DND-41 (cell line): Measurements from ENCODE around the gene MAP1LC3B.
"Not testable (repeated sequence)": the region's sequence is repeated elsewhere in the genome, so short reads cannot be mapped to it uniquely, and the experiment has no call there.

Source experiments
- ATAC-seq: fragments of 200-7000 bp; cut with Tn5 transposase; 3 replicates; pipeline ENCODE4 v1.9.1; 2021; ENCODE audit warnings: low read depth; ENCODE audit not compliant: insufficient read depth
- DNase-seq: peaks from one replicate; pipeline ENCODE4 v3.0.0-alpha.2; 2020
- H2AFZ ChIP-seq: 2 replicates; pipeline ENCODE4 v1.6.0; 2012; ENCODE audit warnings: low read depth, low read length
- H3K27ac ChIP-seq: 2 replicates; pipeline ENCODE4 v1.5.1; 2012; ENCODE audit warnings: low read length, inconsistent platforms
- H3K27me3 ChIP-seq: fragments of 200-600 bp; sonication (generic); 2 replicates; pipeline ENCODE4 v1.6.0; 2012; ENCODE audit warnings: low read length, mild to moderate bottlenecking, inconsistent platforms; ENCODE audit not compliant: insufficient read depth, poor library complexity
- H3K36me3 ChIP-seq: 2 replicates; pipeline ENCODE4 v1.5.1; 2012; ENCODE audit warnings: low read length, inconsistent platforms; ENCODE audit not compliant: insufficient read depth
- H3K4me1 ChIP-seq: 2 replicates; pipeline ENCODE4 v1.5.1; 2012; ENCODE audit warnings: mild to moderate bottlenecking, low read length; ENCODE audit not compliant: insufficient read depth
- H3K4me2 ChIP-seq: 2 replicates; pipeline ENCODE4 v1.6.0; 2012; ENCODE audit warnings: mild to moderate bottlenecking, moderate library complexity, low read length, inconsistent platforms; ENCODE audit not compliant: insufficient read depth
- H3K4me3 ChIP-seq, 2 experiments: fragments of 200-600 bp in 1 of 2; shearing (Covaris generic) in 1 of 2; 2 replicates each; pipeline ENCODE4 v1.5.1; 2012 to 2016; ENCODE audit warnings: inconsistent platforms in 2 of 2, low read length in 2 of 2, mild to moderate bottlenecking in 2 of 2, low read depth in 1 of 2, moderate library complexity in 1 of 2
- H3K79me2 ChIP-seq: 2 replicates; pipeline ENCODE4 v1.6.0; 2012; ENCODE audit warnings: low read length, inconsistent platforms; ENCODE audit not compliant: insufficient read depth
- H3K9ac ChIP-seq: 2 replicates; pipeline ENCODE4 v1.6.0; 2012; ENCODE audit warnings: low read depth, mild to moderate bottlenecking, inconsistent platforms, low read length, moderate library complexity
- H3K9me3 ChIP-seq: 2 replicates; pipeline ENCODE4 v1.5.1; 2012; ENCODE audit warnings: low read length, moderate library complexity, mild to moderate bottlenecking, inconsistent platforms; ENCODE audit not compliant: insufficient read depth, severe bottlenecking
- H4K20me1 ChIP-seq: 2 replicates; pipeline ENCODE4 v1.6.0; 2012; ENCODE audit warnings: low read length; ENCODE audit not compliant: insufficient read depth
- CTCF ChIP-seq: IDR thresholded peaks from 2 replicates; pipeline ENCODE4 v1.5.1; 2012; ENCODE audit warnings: borderline replicate concordance, low read length, moderate library complexity, mild to moderate bottlenecking; ENCODE audit not compliant: poor library complexity, severe bottlenecking; ENCODE audit errors: extremely low read depth
- EZH2 ChIP-seq: IDR thresholded peaks from 3 replicates; pipeline ENCODE4 v1.6.1; 2012; ENCODE audit warnings: borderline replicate concordance, low read depth, mild to moderate bottlenecking, moderate library complexity, low read length, inconsistent platforms; ENCODE audit not compliant: severe bottlenecking

The MAP1LC3B gene

GRCh38 chr16:87360862-87361610 lies 31.1 kb upstream of the MAP1LC3B start:
- DNase-seq (no peak), ATAC-seq (no peak)
- H3K9me3 ChIP-seq, result no peaks in the 10 kb centered on the region
- no peak for TF ChIP-seq EZH2
- no peak for TF ChIP-seq CTCF
- no peak overlapping the region for H3K4me2 ChIP-seq
- H3K4me3 ChIP-seq, result no peak overlapping the region
- H4K20me1 ChIP-seq, result peaks cover 52% of the 10 kb centered on the region
- no peak overlapping the region for H3K9ac ChIP-seq
- H3K27me3 ChIP-seq, result no peaks in the 10 kb centered on the region
- H3K27ac ChIP-seq, result no peak overlapping the region
- H3K79me2 ChIP-seq, result peaks cover 55% of the 10 kb centered on the region
- no peak overlapping the region for H2AFZ ChIP-seq
- H3K4me1 ChIP-seq, result no peaks in the 10 kb centered on the region
- peaks cover 69% of the 10 kb centered on the region for H3K36me3 ChIP-seq

- ATAC-seq (no peak), DNase-seq (no peak)
- Histone ChIP-seq H3K36me3 (peaks cover 66% of the 10 kb centered on the region), H3K4me3 (no peak overlapping the region), H4K20me1 (peaks cover 57% of the 10 kb centered on the region), H3K9me3 (no peaks in the 10 kb centered on the region), H3K79me2 (peaks cover 61% of the 10 kb centered on the region), H2AFZ (no peak overlapping the region), H3K4me2 (no peak overlapping the region), H3K4me1 (no peaks in the 10 kb centered on the region), H3K9ac (no peak overlapping the region), H3K27ac (no peak overlapping the region), H3K27me3 (no peaks in the 10 kb centered on the region)
- TF ChIP-seq CTCF (no peak), EZH2 (no peak)
These were observed 30.1 kb upstream of the MAP1LC3B start for GRCh38 chr16:87361916-87362619.

GRCh38 chr16:87362828-87363559 lies 29.1 kb upstream of the MAP1LC3B start:
- not testable (repeated sequence) for H3K27ac ChIP-seq, H3K9me3 ChIP-seq, ATAC-seq, H3K4me3 ChIP-seq, H3K4me1 ChIP-seq, H3K9ac ChIP-seq, H2AFZ ChIP-seq, DNase-seq, H3K4me2 ChIP-seq, H3K27me3 ChIP-seq
- H3K36me3 ChIP-seq, result peaks cover 68% of the 10 kb centered on the region
- peaks cover 71% of the 10 kb centered on the region for H3K79me2 ChIP-seq
- peaks cover 66% of the 10 kb centered on the region for H4K20me1 ChIP-seq
